Keratinocyte (primary cell): ENCODE data around the gene DZIP1L.

Experiments used
- EZH2 ChIP-seq: IDR thresholded peaks from one replicate; pipeline ENCODE4 v1.6.1; 2012; ENCODE audit warnings: inconsistent platforms, mild to moderate bottlenecking, low read length, moderate library complexity
- TF ChIP-seq, protein P1 (sequence below), 3 experiments: IDR thresholded peaks in 1 of 3; conservative IDR thresholded peaks in 1 of 3; optimal IDR thresholded peaks in 1 of 3; 2 replicates in 2 of 3; 3 replicates in 1 of 3; pipeline versions ENCODE3 to v1.5.1; 2011; ENCODE audit warnings: low read length in 3 of 3, mild to moderate bottlenecking in 3 of 3, moderate library complexity in 2 of 3, control low read depth in 1 of 3, inconsistent platforms in 1 of 3; ENCODE audit not compliant: insufficient read depth in 2 of 3; ENCODE audit errors: extremely low read depth in 1 of 3

DNA sequence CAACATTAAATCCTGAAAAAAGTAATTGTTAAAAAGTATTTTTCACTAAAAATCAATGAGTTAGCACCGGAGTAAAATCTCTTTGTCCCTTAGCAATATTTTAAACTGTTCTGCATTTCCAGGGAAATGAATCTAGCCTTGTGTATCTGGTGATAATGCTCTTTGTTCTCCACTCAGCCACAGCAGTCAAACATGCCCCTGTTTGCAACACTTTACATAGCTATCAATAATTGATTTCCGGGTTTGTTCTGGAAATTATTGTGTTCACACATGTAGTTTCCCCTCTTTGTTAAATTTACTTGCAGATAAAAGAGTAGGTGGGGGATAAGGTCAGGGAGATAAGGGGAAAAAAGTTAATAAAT is 20.4 kb upstream of the DZIP1L start:
- TF ChIP-seq, protein P1, sequence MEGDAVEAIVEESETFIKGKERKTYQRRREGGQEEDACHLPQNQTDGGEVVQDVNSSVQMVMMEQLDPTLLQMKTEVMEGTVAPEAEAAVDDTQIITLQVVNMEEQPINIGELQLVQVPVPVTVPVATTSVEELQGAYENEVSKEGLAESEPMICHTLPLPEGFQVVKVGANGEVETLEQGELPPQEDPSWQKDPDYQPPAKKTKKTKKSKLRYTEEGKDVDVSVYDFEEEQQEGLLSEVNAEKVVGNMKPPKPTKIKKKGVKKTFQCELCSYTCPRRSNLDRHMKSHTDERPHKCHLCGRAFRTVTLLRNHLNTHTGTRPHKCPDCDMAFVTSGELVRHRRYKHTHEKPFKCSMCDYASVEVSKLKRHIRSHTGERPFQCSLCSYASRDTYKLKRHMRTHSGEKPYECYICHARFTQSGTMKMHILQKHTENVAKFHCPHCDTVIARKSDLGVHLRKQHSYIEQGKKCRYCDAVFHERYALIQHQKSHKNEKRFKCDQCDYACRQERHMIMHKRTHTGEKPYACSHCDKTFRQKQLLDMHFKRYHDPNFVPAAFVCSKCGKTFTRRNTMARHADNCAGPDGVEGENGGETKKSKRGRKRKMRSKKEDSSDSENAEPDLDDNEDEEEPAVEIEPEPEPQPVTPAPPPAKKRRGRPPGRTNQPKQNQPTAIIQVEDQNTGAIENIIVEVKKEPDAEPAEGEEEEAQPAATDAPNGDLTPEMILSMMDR (optimal IDR thresholded peaks at IDR 0.05 in 1 of 3, IDR thresholded peaks at IDR 0.05 in 1 of 3, conservative IDR thresholded peaks at IDR 0.05 in 1 of 3; ENCODE audit: extremely low read depth in 1 of 3, insufficient read depth in 2 of 3, low read length in 3 of 3), result no peak
- TF ChIP-seq EZH2, result no peak
